PC-3 (cell line): Measurements from ENCODE around the gene MGAT4A.

Experiments used
- EZH2phosphoT487 ChIP-seq: fragments of 300-600 bp; sonication (generic); IDR thresholded peaks from 2 replicates; pipeline ENCODE4 v1.6.1; 2018; ENCODE audit warnings: mild to moderate bottlenecking, antibody characterized with exemption, low read length, borderline replicate concordance
- TF ChIP-seq, protein P1 (sequence below): fragments of 300-600 bp; sonication (generic); conservative IDR thresholded peaks from 2 replicates; pipeline ENCODE4 v1.5.1; 2017; ENCODE audit warnings: antibody characterized with exemption, low read depth, mild to moderate bottlenecking, low read length

DNA sequence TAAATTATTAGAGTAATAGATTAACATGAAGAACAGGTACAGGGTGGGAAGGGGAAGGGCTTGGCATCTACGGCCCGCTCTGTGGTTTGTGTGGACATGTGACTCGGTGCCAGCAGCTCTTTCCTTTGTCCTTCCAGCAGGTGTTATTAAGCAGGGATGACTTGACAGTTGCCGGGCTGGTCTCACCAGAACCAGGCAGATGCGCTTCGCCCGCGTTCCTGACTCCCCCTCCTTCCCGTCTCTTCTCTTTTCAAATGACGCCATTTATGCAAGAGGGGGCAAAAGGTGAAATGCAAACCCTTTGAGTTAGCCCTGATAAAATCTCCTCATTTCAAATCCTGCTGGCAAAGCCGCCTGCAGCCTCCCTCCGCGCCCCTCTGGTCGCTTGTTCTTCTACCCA is 38.9 kb upstream of the MGAT4A start:
- TF ChIP-seq, protein P1, sequence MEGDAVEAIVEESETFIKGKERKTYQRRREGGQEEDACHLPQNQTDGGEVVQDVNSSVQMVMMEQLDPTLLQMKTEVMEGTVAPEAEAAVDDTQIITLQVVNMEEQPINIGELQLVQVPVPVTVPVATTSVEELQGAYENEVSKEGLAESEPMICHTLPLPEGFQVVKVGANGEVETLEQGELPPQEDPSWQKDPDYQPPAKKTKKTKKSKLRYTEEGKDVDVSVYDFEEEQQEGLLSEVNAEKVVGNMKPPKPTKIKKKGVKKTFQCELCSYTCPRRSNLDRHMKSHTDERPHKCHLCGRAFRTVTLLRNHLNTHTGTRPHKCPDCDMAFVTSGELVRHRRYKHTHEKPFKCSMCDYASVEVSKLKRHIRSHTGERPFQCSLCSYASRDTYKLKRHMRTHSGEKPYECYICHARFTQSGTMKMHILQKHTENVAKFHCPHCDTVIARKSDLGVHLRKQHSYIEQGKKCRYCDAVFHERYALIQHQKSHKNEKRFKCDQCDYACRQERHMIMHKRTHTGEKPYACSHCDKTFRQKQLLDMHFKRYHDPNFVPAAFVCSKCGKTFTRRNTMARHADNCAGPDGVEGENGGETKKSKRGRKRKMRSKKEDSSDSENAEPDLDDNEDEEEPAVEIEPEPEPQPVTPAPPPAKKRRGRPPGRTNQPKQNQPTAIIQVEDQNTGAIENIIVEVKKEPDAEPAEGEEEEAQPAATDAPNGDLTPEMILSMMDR = no peak
- TF ChIP-seq EZH2phosphoT487 = no peak
